Mucosa of stomach (tissue), 1 donor: Measurements from ENCODE around the gene AEBP1.

Experiments used
- H3K27me3 ChIP-seq: one replicate; pipeline ENCODE4 v1.7.0; 2013; ENCODE audit warnings: mild to moderate bottlenecking, low read length; ENCODE audit not compliant: control insufficient read depth, insufficient read depth
- H3K36me3 ChIP-seq: one replicate; pipeline ENCODE4 v1.7.0; 2013; ENCODE audit warnings: low read length; ENCODE audit not compliant: control insufficient read depth, insufficient read depth
- H3K4me1 ChIP-seq: one replicate; pipeline ENCODE4 v1.7.0; 2013; ENCODE audit warnings: mild to moderate bottlenecking, low read length; ENCODE audit not compliant: control insufficient read depth, insufficient read depth
- H3K4me3 ChIP-seq: one replicate; pipeline ENCODE4 v1.7.0; 2013; ENCODE audit warnings: low read length
- H3K9ac ChIP-seq: one replicate; pipeline ENCODE4 v1.7.0; 2013; ENCODE audit warnings: mild to moderate bottlenecking, low read length, moderate library complexity
- H3K9me3 ChIP-seq: one replicate; pipeline ENCODE4 v1.7.0; 2013; ENCODE audit warnings: mild to moderate bottlenecking, low read length, moderate library complexity; ENCODE audit not compliant: control insufficient read depth
- donor health status: Pancreatic carcinoma.

Gene AEBP1

DNA sequence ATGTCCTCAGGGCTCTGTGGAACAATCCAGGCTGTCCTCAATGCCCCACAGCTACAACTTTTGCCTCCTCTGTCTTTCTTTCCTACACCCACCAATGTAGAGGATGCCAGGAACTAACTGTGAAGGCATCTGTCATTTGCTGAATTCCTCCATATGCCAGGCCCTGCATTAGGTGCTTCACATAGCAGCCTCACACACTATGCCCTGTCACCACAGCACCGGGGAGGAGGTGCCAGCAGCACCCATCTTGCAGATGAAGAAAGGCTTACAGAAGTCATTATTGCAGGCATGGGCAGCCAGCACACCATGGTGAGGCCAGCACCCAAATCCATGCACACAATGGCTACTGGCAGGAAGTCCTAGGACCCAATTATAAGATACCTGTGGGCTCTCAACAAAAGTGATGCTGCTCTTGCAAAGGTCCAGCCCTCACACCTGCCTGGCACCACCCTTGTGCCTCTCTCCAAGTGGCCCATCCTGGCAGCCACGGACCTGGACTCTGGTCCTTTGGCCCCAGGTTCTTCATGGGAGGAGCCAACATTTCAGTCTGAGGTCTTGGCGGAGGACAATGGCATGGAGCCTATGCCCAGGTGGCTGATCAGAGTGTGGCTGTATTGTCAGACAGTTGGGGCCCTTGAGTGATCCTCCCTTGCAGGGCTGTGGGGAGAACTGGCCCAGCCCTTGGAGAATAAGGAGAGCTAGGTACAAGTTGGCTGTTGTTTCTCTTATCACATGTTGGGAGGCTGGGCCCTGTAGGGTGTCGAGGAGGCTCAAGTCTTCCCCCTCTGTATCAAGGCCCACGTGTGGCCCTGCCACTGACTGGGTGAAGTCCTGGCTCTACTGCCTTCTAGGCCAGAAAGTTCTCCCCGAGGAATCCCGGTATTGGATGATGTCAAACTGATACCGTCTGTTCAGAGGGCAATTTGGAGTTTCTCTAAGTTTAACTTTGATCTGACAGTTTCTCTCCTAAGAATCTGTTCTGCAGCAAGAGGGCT, 51.3 kb downstream of the AEBP1 start:
- no peaks in the 10 kb centered on the region for H3K9me3 ChIP-seq
- no peaks in the 10 kb centered on the region for H3K27me3 ChIP-seq
- no peak overlapping the region for H3K9ac ChIP-seq
- no peaks in the 10 kb centered on the region for H3K36me3 ChIP-seq
- H3K4me3 ChIP-seq = no peak overlapping the region
- H3K4me1 ChIP-seq = no peaks in the 10 kb centered on the region

DNA sequence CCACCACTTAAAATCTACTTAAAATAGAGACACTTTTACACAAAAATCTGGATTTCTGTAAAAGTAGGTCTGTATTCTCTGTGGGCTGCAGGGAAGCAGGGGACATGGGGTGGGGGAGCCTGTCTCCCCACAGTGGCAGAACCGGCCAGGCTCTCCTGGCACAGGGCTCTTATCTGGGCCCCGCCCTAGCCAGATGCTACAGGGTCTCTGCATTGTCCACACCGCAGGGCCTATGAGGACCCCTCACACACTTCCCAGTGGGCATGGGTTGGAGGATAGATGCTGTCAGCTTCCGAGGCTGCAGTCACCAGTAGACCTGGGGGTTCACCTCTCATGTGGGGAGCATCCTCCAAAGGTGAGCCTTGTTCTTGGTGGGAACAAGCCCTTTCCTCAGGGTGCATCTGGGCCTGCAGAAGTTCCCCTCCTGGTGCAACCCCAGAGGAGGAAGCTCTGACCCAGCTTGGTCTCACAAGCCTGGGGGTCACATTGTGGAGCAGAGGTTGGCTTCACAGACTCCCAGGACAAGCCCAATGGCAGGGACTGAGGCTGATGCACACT, 52.4 kb downstream of the AEBP1 start:
- H3K9ac ChIP-seq = no peak overlapping the region
- no peaks in the 10 kb centered on the region for H3K36me3 ChIP-seq
- H3K4me3 ChIP-seq = no peak overlapping the region
- H3K27me3 ChIP-seq = no peaks in the 10 kb centered on the region
- no peaks in the 10 kb centered on the region for H3K4me1 ChIP-seq
- no peaks in the 10 kb centered on the region for H3K9me3 ChIP-seq

DNA sequence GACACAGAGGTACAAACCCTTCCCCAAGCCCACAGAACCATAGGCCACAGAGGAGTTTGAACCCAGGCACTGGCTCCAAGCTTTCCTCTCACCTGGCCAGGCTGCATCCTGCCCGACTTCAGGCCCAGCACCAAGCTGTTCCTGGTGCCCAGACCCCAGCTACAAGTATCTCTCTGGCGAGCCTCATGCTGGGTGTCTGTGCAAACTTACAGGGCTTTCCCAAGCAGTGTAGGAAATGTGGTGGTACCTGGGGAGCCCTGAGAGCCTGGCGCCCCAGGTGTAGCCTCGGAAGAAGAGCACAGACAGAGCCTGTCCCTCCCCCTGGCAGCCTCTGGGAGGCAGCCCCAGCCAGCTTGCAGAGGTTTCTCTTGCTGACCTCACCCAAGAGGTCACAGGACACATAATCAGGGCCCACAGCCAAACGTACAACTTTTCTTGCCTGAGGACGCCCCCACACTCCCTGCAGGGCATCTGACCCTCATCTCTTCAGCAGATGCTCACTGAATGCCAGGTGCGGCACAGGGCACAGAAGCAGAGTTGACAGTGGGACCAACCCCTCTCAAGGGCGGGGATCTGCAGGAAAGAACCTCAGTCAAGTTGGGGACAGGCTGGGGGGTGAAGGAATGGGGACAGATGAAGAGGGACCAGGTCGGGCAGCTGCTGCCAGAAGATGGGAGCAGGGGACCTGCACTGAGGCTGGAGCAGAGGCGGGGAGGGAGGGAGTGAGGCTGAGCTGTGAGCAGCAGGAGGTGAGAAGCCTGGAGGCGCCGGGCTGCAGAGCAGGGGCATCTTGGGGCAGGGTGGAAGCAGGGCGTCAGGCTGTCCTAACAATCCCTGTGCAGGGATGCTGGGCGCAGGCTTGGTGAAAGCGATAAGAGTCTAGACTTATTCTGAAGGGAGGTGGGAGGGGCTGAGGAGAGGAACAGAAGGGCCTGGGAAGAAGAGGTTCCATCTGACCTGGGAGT, 53.3 kb downstream of the AEBP1 start:
- H3K9ac ChIP-seq = no peak overlapping the region
- no peaks in the 10 kb centered on the region for H3K36me3 ChIP-seq
- no peaks in the 10 kb centered on the region for H3K27me3 ChIP-seq
- no peaks in the 10 kb centered on the region for H3K9me3 ChIP-seq
- H3K4me1 ChIP-seq = no peaks in the 10 kb centered on the region
- H3K4me3 ChIP-seq = no peak overlapping the region

DNA sequence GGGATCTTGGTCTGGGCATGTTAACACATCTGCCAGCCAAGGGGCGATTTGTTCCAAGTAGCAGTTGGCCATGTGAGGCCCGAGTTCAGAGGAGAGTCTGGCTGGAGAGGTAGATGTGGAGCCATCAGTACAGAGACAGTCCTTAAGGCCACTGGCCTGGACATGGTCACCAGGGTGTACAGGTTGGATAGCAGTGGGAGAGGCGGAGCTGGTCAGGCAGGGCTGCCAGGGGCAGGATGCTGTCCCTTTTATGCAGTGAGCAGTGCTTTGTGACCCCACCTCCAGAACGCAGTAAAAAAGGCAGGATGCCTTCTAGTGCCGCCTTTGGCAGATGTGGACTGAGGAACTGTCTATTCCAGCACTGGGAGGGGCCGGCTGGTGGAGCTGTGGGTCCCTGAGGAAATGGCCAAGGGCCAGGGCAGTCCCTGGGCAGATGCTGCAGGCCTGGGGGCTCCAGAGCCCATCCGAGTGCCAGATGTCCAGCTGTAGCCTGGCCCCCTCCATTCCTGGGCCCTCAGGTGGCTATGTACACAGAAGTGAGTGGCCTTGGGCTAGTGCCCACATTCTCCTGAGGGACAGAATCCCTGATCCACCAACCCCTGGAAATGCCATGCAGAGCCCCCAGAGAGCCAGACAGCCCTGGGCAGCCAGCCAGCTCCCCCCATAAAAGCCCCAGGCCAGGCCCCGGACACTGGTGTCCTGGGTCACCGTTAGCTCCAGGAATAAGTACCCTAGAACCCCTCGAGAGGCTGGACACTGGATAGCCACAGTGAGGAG, 54.1 kb downstream of the AEBP1 start:
- Histone ChIP-seq H3K27me3 (no peaks in the 10 kb centered on the region), H3K9ac (no peak overlapping the region), H3K4me3 (no peak overlapping the region), H3K36me3 (no peaks in the 10 kb centered on the region), H3K9me3 (no peaks in the 10 kb centered on the region), H3K4me1 (no peaks in the 10 kb centered on the region)

DNA sequence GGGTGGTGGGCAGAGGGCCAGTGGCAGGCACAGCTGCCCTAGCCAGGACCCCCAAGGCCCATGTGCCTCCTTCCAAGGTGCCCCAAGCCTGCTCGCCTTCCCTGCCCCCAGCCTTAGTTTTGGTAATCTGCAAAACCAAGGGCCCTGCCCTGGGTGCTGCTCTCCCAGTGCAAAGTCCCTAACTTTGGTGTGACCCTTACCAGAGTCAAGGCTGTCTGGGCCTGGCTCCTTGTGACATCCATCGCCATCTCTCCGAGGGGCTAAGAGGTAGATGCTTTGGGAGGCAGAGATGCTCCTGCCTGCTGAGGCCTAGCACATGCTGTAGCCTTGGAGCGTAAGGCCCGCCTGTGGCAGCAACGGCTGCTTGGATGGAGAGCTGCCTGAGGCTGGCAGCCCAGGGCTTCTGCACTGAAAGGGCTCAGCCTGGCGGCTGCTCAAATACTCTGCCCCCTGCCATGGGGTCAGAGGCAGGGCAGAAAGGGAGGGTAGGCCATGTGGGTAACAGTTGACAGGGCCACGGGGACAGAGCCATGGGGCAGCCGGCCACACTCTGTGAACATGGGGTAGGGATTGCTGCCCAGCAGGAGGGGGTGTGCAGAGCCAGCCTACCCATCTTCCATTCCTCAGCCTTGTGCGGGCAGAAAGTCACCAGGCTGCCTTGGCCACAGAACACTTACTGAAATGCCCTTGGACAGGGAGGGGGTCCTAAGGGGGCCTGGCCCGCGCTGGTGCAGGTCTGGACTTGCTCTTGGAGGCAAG, 54.9 kb downstream of the AEBP1 start:
- no peaks in the 10 kb centered on the region for H3K9me3 ChIP-seq
- no peaks in the 10 kb centered on the region for H3K36me3 ChIP-seq
- H3K4me1 ChIP-seq = no peaks in the 10 kb centered on the region
- H3K9ac ChIP-seq = no peak overlapping the region
- H3K4me3 ChIP-seq = no peak overlapping the region
- no peaks in the 10 kb centered on the region for H3K27me3 ChIP-seq

DNA sequence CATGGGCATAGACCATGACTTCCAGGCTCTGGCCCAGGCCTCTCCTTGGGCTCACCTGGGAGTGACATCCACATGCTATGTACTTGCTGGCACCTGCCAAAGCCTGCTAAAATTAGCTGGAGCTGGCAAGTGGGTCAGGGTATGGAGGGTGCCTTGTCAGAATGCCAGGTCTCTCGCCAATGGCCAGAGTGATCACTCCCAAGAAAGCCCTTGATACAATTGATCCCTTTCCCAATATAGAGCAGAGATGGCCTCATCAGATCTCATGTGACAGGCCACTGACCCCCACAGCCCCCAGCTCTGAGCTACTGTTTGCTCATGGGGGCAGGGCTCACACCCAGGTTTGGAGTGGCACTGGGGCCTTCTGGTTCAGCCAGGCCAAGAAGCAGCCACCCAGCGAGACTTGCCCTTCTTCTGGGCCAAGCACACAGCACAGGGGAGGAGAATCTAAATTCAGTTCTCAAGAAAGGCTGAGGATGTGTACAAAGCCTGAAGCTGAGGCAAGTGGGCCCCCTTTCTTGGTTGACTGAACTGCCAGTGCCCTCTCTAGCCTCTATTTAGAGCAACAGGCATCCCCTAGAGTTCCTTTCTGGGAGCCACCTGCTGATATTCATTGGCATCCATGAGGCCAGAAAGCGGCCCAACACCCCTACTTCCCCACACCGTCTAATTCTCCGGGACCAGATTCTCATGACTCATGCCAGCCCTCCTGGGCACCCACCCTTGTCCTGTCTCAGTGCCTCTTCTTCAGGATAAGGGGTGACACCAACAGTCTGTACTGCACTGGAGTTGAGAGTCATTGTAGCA, 55.9 kb downstream of the AEBP1 start:
- no peaks in the 10 kb centered on the region for H3K36me3 ChIP-seq
- H3K4me1 ChIP-seq = no peaks in the 10 kb centered on the region
- no peaks in the 10 kb centered on the region for H3K9me3 ChIP-seq

DNA sequence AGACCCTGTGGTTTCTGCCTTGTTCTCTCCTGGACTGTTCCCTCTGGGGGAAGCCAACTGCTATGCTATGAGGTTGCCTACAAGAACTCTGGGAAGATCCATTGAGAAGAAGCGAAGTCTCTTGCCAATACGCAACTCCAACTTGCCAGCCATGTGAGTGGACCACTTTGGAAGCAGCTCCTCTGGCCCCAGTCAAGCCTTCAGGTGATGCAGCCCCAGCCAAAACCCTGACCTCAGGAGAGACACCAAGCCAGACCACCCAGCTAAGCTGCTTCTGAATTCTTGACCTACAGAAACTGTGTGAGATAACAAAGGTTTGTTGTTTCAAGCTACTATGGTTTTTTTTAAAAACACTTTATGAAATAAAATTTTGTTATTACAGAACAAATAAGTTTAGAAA, 57.2 kb downstream of the AEBP1 start:
- Histone ChIP-seq H3K4me3 (no peak overlapping the region), H3K27me3 (no peaks in the 10 kb centered on the region), H3K9me3 (no peaks in the 10 kb centered on the region), H3K36me3 (no peaks in the 10 kb centered on the region), H3K4me1 (no peaks in the 10 kb centered on the region), H3K9ac (no peak overlapping the region)

More for the DNA sequence above, 55.9 kb downstream of the AEBP1 start:
- H3K4me3 ChIP-seq = no peak overlapping the region
- no peak overlapping the region for H3K9ac ChIP-seq
- no peaks in the 10 kb centered on the region for H3K27me3 ChIP-seq

DNA sequence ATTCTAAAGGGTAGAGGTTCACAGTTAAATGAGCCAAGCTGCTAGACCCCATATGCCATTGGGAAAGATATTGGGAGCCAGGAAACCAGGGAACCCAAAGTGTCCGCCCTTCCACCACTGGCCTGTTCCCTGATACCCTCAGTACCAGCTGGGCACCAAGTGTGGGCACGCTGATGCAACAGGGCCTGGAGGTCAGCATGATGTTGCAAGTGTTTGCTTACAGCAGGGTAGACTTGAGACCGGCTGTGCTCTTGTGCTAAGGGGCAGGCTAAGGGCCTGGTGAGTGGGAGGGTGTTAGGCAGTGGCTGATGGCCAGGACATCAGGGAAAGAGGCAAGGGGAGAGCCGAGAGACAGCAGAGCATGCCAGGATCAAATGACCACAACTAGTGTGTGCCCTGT, 58.0 kb downstream of the AEBP1 start:
- no peaks in the 10 kb centered on the region for H3K27me3 ChIP-seq
- no peak overlapping the region for H3K9ac ChIP-seq
- no peaks in the 10 kb centered on the region for H3K9me3 ChIP-seq
- H3K4me3 ChIP-seq = no peak overlapping the region
- no peaks in the 10 kb centered on the region for H3K36me3 ChIP-seq
- H3K4me1 ChIP-seq = no peaks in the 10 kb centered on the region

DNA sequence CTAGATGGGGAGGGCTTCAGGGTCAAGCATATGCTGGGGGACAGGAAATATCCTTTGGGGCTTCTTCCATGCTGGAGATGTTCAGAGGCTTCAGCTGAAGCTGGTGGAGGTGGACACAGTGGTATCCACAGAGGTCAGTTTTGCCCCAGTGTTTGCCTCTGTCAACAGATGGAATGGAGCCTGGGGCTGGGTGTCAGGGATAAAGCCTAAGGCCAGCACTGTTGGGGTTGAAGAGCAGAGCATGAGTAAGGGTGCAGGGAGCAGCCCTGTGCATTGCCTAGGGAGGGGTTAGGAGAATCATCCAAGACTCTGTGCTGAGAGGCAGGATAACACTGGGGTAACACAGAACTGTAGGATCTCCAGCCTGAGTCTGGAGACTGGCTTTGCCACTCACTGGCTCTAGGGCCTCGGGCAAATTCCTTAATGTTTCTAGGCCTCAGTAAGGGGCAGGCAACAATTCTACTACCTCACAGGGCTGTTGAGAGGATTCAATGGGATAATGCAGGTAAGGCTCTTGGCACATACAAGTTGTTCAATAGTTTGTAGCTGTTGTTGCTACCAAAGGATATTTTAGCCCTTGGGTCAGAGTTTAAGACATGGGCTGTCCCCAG, 58.7 kb downstream of the AEBP1 start:
- H3K9ac ChIP-seq = no peak overlapping the region

DNA sequence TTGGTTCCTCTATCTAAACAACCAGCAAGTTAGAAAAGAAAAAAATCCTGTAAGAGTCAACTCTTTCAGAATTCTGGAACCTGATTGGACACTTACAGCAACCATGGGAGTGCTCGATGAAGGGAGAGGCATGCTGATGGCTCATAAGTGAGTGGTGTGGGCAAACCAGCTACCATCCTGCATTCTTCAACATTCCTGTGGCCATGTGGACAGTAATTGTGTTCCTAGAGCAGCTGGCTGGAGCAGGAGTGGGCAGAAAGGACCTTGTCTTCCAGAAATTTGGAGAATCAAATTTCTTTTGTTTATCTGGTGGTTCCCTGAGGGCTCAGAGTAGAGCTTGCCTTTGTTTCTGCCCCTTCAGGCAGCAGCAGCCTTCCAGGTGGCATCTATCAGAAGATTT, 59.4 kb downstream of the AEBP1 start:
- no peak overlapping the region for H3K9ac ChIP-seq
- no peak overlapping the region for H3K4me3 ChIP-seq

More for the DNA sequence above, 58.7 kb downstream of the AEBP1 start:
- Histone ChIP-seq H3K9me3 (no peaks in the 10 kb centered on the region), H3K4me1 (no peaks in the 10 kb centered on the region), H3K4me3 (no peak overlapping the region), H3K36me3 (no peaks in the 10 kb centered on the region), H3K27me3 (no peaks in the 10 kb centered on the region)

More for the DNA sequence above, 59.4 kb downstream of the AEBP1 start:
- Histone ChIP-seq H3K27me3 (no peaks in the 10 kb centered on the region), H3K4me1 (no peaks in the 10 kb centered on the region), H3K9me3 (no peaks in the 10 kb centered on the region), H3K36me3 (no peaks in the 10 kb centered on the region)
